ENCODE measurements around the gene SETD6. TPM values are rescaled to one million over a fixed set of nuclear protein-coding genes. Genes with fewer than 3 reads are reported as not detected.

SETD6 gene
- total and polyA plus RNA-seq, 2 of the 13 experiments (the other 11 are each of a cell fraction or from before 2014, with no cell fraction given) = 24.0 to 25.7 TPM

GRCh38 chr16:58500430-58501241 is 14.7 kb upstream of the SETD6 start:
- no peak for DNase-seq (ENCODE audit: low spot score)
- H4K20me1 ChIP-seq (ENCODE audit: insufficient read depth, low read length) = no peaks in the 10 kb centered on the region
- no TSS peak for BruUV-seq (replicated peaks)
- TF ChIP-seq SP2 (CRISPR knock-in tag; IDR thresholded peaks at IDR 0.05) (peak; percentile 11; the same call in 1 of the 2 replicates), NFKB2 (CRISPR knock-in tag; IDR thresholded peaks at IDR 0.05; ENCODE audit: borderline replicate concordance) (peak; percentile 23; the same call in 1 of the 2 replicates), ZNF777 (CRISPR knock-in tag; IDR thresholded peaks at IDR 0.05) (peak; percentile 38; the same call in 1 of the 2 replicates), PAXIP1 (CRISPR knock-in tag; conservative IDR thresholded peaks at IDR 0.05) (no peak), HDAC1 (CRISPR knock-in tag; IDR thresholded peaks at IDR 0.05) (0 out of 2 replicates have a peak, but pooled peaks have one; percentile 38), ZFAT (CRISPR knock-in tag; conservative IDR thresholded peaks at IDR 0.05) (no peak), MYC (CRISPR knock-in tag; IDR thresholded peaks at IDR 0.05; ENCODE audit: borderline replicate concordance) (peak; percentile 6; the same call in 1 of the 2 replicates), HIVEP1 (CRISPR knock-in tag; IDR thresholded peaks at IDR 0.05) (peak; percentile 51; the same call in 1 of the 2 replicates), HNRNPL (IDR thresholded peaks at IDR 0.05; ENCODE audit: low read depth, low read length) (0 out of 2 replicates have a peak, but pooled peaks have one; percentile 17), ZNF800 (CRISPR knock-in tag; IDR thresholded peaks at IDR 0.05) (0 out of 2 replicates have a peak, but pooled peaks have one; percentile 24), KDM2A (CRISPR knock-in tag; IDR thresholded peaks at IDR 0.05; ENCODE audit: borderline replicate concordance, low read depth) (peak; percentile 2; the same call in 1 of the 2 replicates), ZNF562 (CRISPR knock-in tag; IDR thresholded peaks at IDR 0.05; ENCODE audit: borderline replicate concordance) (no peak), MAX (IDR thresholded peaks at IDR 0.05) (peak; percentile 42; the same call in 1 of the 2 replicates), SIN3A (IDR thresholded peaks at IDR 0.05; ENCODE audit: borderline replicate concordance, low read depth, low read length) (peak; percentile 6; the same call in 1 of the 2 replicates)
- in situ Hi-C loops (cut with HindIII; ENCODE audit: extremely low pct_ligation_motif_present, low pct_unique_long_range_greater_than_20kb) (loop anchor here (10.0 kb wide), 1 partner anchor 234 kb away; the partner anchor contains the start of gene GOT2), intact Hi-C loops (cut with micrococcal nuclease; ENCODE audit: unreplicated experiment) (no loop called here)
- H3K9me3 ChIP-seq (ENCODE audit: low read length) = no peaks in the 10 kb centered on the region
- H3K4me1 ChIP-seq (ENCODE audit: insufficient read depth, low read length) = peaks cover 41% of the 10 kb centered on the region
- peak; percentile 48 for ATAC-seq
- H3K36me3 ChIP-seq (replicated peaks in 1 of 2; ENCODE audit: control insufficient read depth in 1 of 2, insufficient read depth in 2 of 2, low read length in 2 of 2) = no peaks in the 10 kb centered on the region
- peak overlapping the region; percentile 10; the same call in 1 of the 2 replicates for H3K9ac ChIP-seq (ENCODE audit: insufficient read depth, low read depth, low read length)
- no peaks in the 10 kb centered on the region for H3K79me2 ChIP-seq (ENCODE audit: insufficient read depth, low read length)
- no peak for FAIRE-seq
- H3K4me2 ChIP-seq (ENCODE audit: low read depth, low read length) = peak overlapping the region; percentile 92
- H3K27me3 ChIP-seq (ENCODE audit: control insufficient read depth in 1 of 2, insufficient read depth in 2 of 2, low read length in 2 of 2) = peaks cover 0 to 8% of the 10 kb centered on the region in 2 experiments; a peak in 2 of 5 replicates
- ChIA-PET CTCF (ENCODE audit: low intra/inter-chr PET ratio, low total read pairs) (no interaction called here), POLR2A (no interaction called here)
- WGBS (ENCODE audit: low lambda C conversion rate) = 35% methylated on average over 22 of the region's 36 CpGs
- no peak overlapping the region for H3K27ac ChIP-seq (ENCODE audit: extremely low read length, insufficient read depth, low read length)
- no peak overlapping the region for H2AFZ ChIP-seq (ENCODE audit: low read length)
- H3K4me3 ChIP-seq (replicated peaks in 1 of 3; ENCODE audit: insufficient read depth in 1 of 3, low read depth in 2 of 3, low read length in 3 of 3) = peak overlapping the region; percentile 46 to 77 (median 48); a peak in 5 of 6 replicates

All from HepG2 (cell line).